Adipocyte (in vitro differentiated cells): ENCODE data around the gene RLN1.
"Not testable (repeated sequence)": the region's sequence is repeated elsewhere in the genome, so short reads cannot be mapped to it uniquely, and the experiment has no call there.

ENCODE experiments used
- DNase-seq: peaks from one replicate; pipeline ENCODE4 v3.0.0-alpha.2; 2015; ENCODE audit warnings: low read depth
- H3K27me3 ChIP-seq: replicated peaks from 2 replicates; pipeline ENCODE4 v1.7.0; 2013; ENCODE audit warnings: mild to moderate bottlenecking, low read length, moderate library complexity; ENCODE audit not compliant: control insufficient read depth, insufficient read depth
- H3K36me3 ChIP-seq: 2 replicates; pipeline ENCODE4 v1.7.0; 2013; ENCODE audit warnings: low read length, mild to moderate bottlenecking, moderate library complexity; ENCODE audit not compliant: control insufficient read depth, insufficient read depth, severe bottlenecking
- H3K4me1 ChIP-seq: 2 replicates; pipeline ENCODE4 v1.7.0; 2013; ENCODE audit warnings: mild to moderate bottlenecking, low read length, moderate library complexity; ENCODE audit not compliant: control insufficient read depth, insufficient read depth
- H3K4me3 ChIP-seq: 2 replicates; pipeline ENCODE4 v1.7.0; 2013; ENCODE audit warnings: mild to moderate bottlenecking, low read length, moderate library complexity
- H3K9ac ChIP-seq: 2 replicates; pipeline ENCODE4 v1.7.0; 2013; ENCODE audit warnings: mild to moderate bottlenecking, low read length, moderate library complexity
- H3K9me3 ChIP-seq: 2 replicates; pipeline ENCODE4 v1.7.0; 2013; ENCODE audit warnings: mild to moderate bottlenecking, low read length, moderate library complexity; ENCODE audit not compliant: control insufficient read depth

The RLN1 gene

GRCh38 chr9:5357431-5358105 lies 17.9 kb upstream of the RLN1 start:
- no peaks in the 10 kb centered on the region for H3K9me3 ChIP-seq
- no peak overlapping the region for H3K9ac ChIP-seq
- no peaks in the 10 kb centered on the region for H3K36me3 ChIP-seq
- H3K27me3 ChIP-seq = no peaks in the 10 kb centered on the region
- no peak overlapping the region for H3K4me3 ChIP-seq
- peak; percentile 0 for DNase-seq
- H3K4me1 ChIP-seq = peaks cover 15% of the 10 kb centered on the region

GRCh38 chr9:5355817-5356216 lies 16.1 kb upstream of the RLN1 start:
- H3K4me3 ChIP-seq = no peak overlapping the region
- H3K27me3 ChIP-seq = no peaks in the 10 kb centered on the region

GRCh38 chr9:5355226-5355625 lies 15.6 kb upstream of the RLN1 start:
- H3K27me3 ChIP-seq = no peaks in the 10 kb centered on the region
- H3K9ac ChIP-seq = no peak overlapping the region
- no peak for DNase-seq
- H3K9me3 ChIP-seq = peaks cover 3% of the 10 kb centered on the region
- no peaks in the 10 kb centered on the region for H3K36me3 ChIP-seq
- no peaks in the 10 kb centered on the region for H3K4me1 ChIP-seq
- no peak overlapping the region for H3K4me3 ChIP-seq

More at GRCh38 chr9:5355817-5356216, 16.1 kb upstream of the RLN1 start:
- no peak overlapping the region for H3K9ac ChIP-seq
- no peaks in the 10 kb centered on the region for H3K9me3 ChIP-seq
- no peaks in the 10 kb centered on the region for H3K36me3 ChIP-seq
- no peak for DNase-seq
- H3K4me1 ChIP-seq = peaks cover 3% of the 10 kb centered on the region

- DNase-seq = no peak
- H3K36me3 ChIP-seq = no peaks in the 10 kb centered on the region
- H3K9me3 ChIP-seq = peaks cover 10% of the 10 kb centered on the region
- no peaks in the 10 kb centered on the region for H3K27me3 ChIP-seq
- no peak overlapping the region for H3K9ac ChIP-seq
- H3K4me3 ChIP-seq = no peak overlapping the region
- H3K4me1 ChIP-seq = no peaks in the 10 kb centered on the region
Observed at GRCh38 chr9:5354184-5354583, 14.5 kb upstream of the RLN1 start.

GRCh38 chr9:5352637-5353248 lies 13.1 kb upstream of the RLN1 start:
- no peak for DNase-seq
- Histone ChIP-seq H3K4me1 (no peaks in the 10 kb centered on the region), H3K9ac (no peak overlapping the region), H3K9me3 (peaks cover 13% of the 10 kb centered on the region), H3K36me3 (no peaks in the 10 kb centered on the region), H3K27me3 (no peaks in the 10 kb centered on the region), H3K4me3 (no peak overlapping the region)

- Histone ChIP-seq H3K4me3 (no peak overlapping the region), H3K27me3 (no peaks in the 10 kb centered on the region), H3K4me1 (no peaks in the 10 kb centered on the region), H3K9me3 (no peaks in the 10 kb centered on the region), H3K9ac (no peak overlapping the region), H3K36me3 (no peaks in the 10 kb centered on the region)
- DNase-seq = no peak
Observed at GRCh38 chr9:5336688-5337087, 3.0 kb downstream of the RLN1 start.

- not testable (repeated sequence) for DNase-seq, H3K27me3 ChIP-seq, H3K36me3 ChIP-seq, H3K4me3 ChIP-seq, H3K9ac ChIP-seq, H3K4me1 ChIP-seq, H3K9me3 ChIP-seq
Observed at GRCh38 chr9:5331276-5331675, 8.4 kb downstream of the RLN1 start.

- Histone ChIP-seq H3K9ac (no peak overlapping the region), H3K9me3 (no peaks in the 10 kb centered on the region), H3K4me3 (no peak overlapping the region), H3K27me3 (no peaks in the 10 kb centered on the region), H3K4me1 (no peaks in the 10 kb centered on the region), H3K36me3 (no peaks in the 10 kb centered on the region)
- no peak for DNase-seq
Observed at GRCh38 chr9:5326893-5327548, 12.7 kb downstream of the RLN1 start.

- no peaks in the 10 kb centered on the region for H3K9me3 ChIP-seq
- no peak for DNase-seq
- H3K36me3 ChIP-seq = no peaks in the 10 kb centered on the region
- no peak overlapping the region for H3K4me3 ChIP-seq
- H3K9ac ChIP-seq = no peak overlapping the region
- H3K4me1 ChIP-seq = no peaks in the 10 kb centered on the region
- H3K27me3 ChIP-seq = no peaks in the 10 kb centered on the region
Observed at GRCh38 chr9:5326187-5326586, 13.5 kb downstream of the RLN1 start.

GRCh38 chr9:5321601-5322000 lies 18.1 kb downstream of the RLN1 start:
- H3K36me3 ChIP-seq, DNase-seq, H3K4me3 ChIP-seq, H3K27me3 ChIP-seq, H3K4me1 ChIP-seq, H3K9me3 ChIP-seq, H3K9ac ChIP-seq: not testable (repeated sequence)

GRCh38 chr9:5321058-5321457 lies 18.6 kb downstream of the RLN1 start:
- DNase-seq = peak; percentile 21
- Histone ChIP-seq H3K9ac (no peak overlapping the region), H3K4me1 (no peaks in the 10 kb centered on the region), H3K9me3 (peaks cover under 1% of the 10 kb centered on the region), H3K4me3 (no peak overlapping the region), H3K27me3 (no peaks in the 10 kb centered on the region), H3K36me3 (no peaks in the 10 kb centered on the region)
